Tibial nerve (tissue), 4 donors: Measurements from ENCODE around the gene ZFYVE28.

Source experiments
- EP300 ChIP-seq, 2 donors: sonication (generic); formaldehyde crosslinking; IDR thresholded peaks; one replicate each; pipeline ENCODE4 v1.6.1; 2017; ENCODE audit warnings: antibody characterized with exemption in 2 of 2, mild to moderate bottlenecking in 1 of 2
- TF ChIP-seq, protein P1 (sequence below), 5 experiments: fragments of 200-600 bp in 3 of 5; fragments of 450-650 bp in 2 of 5; sonication (generic) in 3 of 5; IDR thresholded peaks; one replicate each; pipeline ENCODE4 v1.5.1; 2016 to 2019; ENCODE audit warnings: antibody characterized with exemption in 5 of 5, mild to moderate bottlenecking in 3 of 5, moderate library complexity in 2 of 5

DNA sequence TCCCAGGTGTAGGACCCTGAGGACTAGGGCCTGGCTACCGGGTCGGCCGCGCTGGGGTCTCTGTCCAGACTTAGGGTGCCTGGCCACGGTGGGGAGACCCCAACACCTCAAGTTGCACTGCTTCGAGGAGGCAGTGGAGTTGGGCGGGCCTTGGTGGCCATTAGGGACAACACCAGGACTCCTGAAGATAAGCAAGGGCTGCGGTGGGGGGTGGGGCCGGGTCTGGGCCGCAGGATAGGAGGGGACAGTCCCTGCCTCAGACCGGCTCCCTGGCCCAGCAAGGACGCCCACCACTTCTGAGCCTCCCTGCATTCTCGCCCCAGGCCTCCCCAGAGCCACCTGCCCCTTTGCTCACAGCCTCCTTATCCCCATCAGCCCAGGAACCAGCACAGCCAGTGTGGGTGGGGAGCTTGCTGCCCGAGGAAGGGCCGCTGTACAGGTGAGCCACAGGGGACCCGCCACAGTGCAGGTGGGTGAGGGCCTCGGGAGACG is 151.1 kb downstream of the ZFYVE28 start:
- no peak for TF ChIP-seq EP300 (IDR thresholded peaks at IDR 0.05)
- TF ChIP-seq, protein P1, sequence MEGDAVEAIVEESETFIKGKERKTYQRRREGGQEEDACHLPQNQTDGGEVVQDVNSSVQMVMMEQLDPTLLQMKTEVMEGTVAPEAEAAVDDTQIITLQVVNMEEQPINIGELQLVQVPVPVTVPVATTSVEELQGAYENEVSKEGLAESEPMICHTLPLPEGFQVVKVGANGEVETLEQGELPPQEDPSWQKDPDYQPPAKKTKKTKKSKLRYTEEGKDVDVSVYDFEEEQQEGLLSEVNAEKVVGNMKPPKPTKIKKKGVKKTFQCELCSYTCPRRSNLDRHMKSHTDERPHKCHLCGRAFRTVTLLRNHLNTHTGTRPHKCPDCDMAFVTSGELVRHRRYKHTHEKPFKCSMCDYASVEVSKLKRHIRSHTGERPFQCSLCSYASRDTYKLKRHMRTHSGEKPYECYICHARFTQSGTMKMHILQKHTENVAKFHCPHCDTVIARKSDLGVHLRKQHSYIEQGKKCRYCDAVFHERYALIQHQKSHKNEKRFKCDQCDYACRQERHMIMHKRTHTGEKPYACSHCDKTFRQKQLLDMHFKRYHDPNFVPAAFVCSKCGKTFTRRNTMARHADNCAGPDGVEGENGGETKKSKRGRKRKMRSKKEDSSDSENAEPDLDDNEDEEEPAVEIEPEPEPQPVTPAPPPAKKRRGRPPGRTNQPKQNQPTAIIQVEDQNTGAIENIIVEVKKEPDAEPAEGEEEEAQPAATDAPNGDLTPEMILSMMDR (IDR thresholded peaks at IDR 0.05): no peak
